ENCODE results near the gene WNT7B.

The WNT7B gene

GRCh38 chr22:45949891-45950290 is 27.1 kb downstream of the WNT7B start:
- no peak overlapping the region for H3K4me3 ChIP-seq (ENCODE audit: low read depth, low read length)
- DNase-seq (ENCODE audit: low read depth, low spot score) = no peak
- POLR2A ChIA-PET = no interaction called here
- CTCF ChIA-PET = no interaction called here
- no peak for TF ChIP-seq CTCF (IDR thresholded peaks at IDR 0.05; ENCODE audit: insufficient read depth, low read length, missing control alignments)

GRCh38 chr22:45949258-45949870 is 27.6 kb downstream of the WNT7B start:
- TF ChIP-seq CTCF (IDR thresholded peaks at IDR 0.05; ENCODE audit: insufficient read depth, low read length, missing control alignments) = no peak
- H3K4me3 ChIP-seq (ENCODE audit: low read depth, low read length) = no peak overlapping the region
- ChIA-PET CTCF (no interaction called here), POLR2A (no interaction called here)
- no peak for DNase-seq (ENCODE audit: low read depth, low spot score)

- ChIA-PET POLR2A (no interaction called here), CTCF (interaction anchor here (1.1 kb wide), 1 partner anchor 10 kb away, joined by 3 read pairs; no protein-coding TSS in a partner anchor)
- TF ChIP-seq CTCF (IDR thresholded peaks at IDR 0.05; ENCODE audit: insufficient read depth, low read length, missing control alignments) = no peak
- H3K4me3 ChIP-seq (ENCODE audit: low read depth, low read length) = no peak overlapping the region
- DNase-seq (ENCODE audit: low read depth, low spot score) = no peak
These were observed 28.8 kb downstream of the WNT7B start for GRCh38 chr22:45948081-45948648.

GRCh38 chr22:45946805-45947600 is 30.0 kb downstream of the WNT7B start:
- H3K4me3 ChIP-seq (ENCODE audit: low read depth, low read length) = no peak overlapping the region
- DNase-seq (ENCODE audit: low read depth, low spot score) = no peak
- ChIA-PET POLR2A (interaction anchor here (0.7 kb wide), 1 partner anchor 10 kb away, joined by 3 read pairs; no protein-coding TSS in a partner anchor), CTCF (interaction anchor here (1.1 kb wide), 1 partner anchor 8 kb away, joined by 3 read pairs; no protein-coding TSS in a partner anchor)
- TF ChIP-seq CTCF (IDR thresholded peaks at IDR 0.05; ENCODE audit: insufficient read depth, low read length, missing control alignments) = no peak

- no peak overlapping the region for H3K4me3 ChIP-seq (ENCODE audit: low read depth, low read length)
- no peak for TF ChIP-seq CTCF (IDR thresholded peaks at IDR 0.05; ENCODE audit: insufficient read depth, low read length, missing control alignments)
- DNase-seq (ENCODE audit: low read depth, low spot score) = no peak
- ChIA-PET POLR2A (no interaction called here), CTCF (no interaction called here)
These were observed 31.3 kb downstream of the WNT7B start for GRCh38 chr22:45945621-45946106.

All from AG04449 (cell line).